PC-3 (cell line): Measurements from ENCODE around the gene EGFL7. TPM values are rescaled to one million over a fixed set of nuclear protein-coding genes. Genes with fewer than 3 reads are reported as not detected.

ENCODE experiments used
- ATAC-seq: fragments of 200-7000 bp; cut with Tn5 transposase; 2 replicates; pipeline ENCODE4 v1.9.1; 2020; ENCODE audit warnings: mild to moderate bottlenecking, moderate library complexity
- BruUV-seq: library from RNA; stranded (reverse); fragments of 400-500 nt; replicated peaks from 2 replicates; lab custom pipeline; 2021; lab: Mats Ljungman, UMichigan
- CTCF ChIA-PET: fragments of 300-600 bp; sonication (Branson Sonifier 250); formaldehyde crosslinking; loops from one replicate; lab custom pipeline; 2022; ENCODE audit warnings: antibody characterized with exemption; lab: Charles Lee
- POLR2A ChIA-PET: fragments of 300-600 bp; sonication (Branson Sonifier 250); formaldehyde crosslinking; loops from one replicate; lab custom pipeline; 2022; ENCODE audit warnings: antibody characterized with exemption; ENCODE audit not compliant: unreplicated experiment; lab: Charles Lee
- DNase-seq: peaks from one replicate; pipeline ENCODE4 v3.0.0-alpha.2; 2015
- H2AFZ ChIP-seq: fragments of 300-600 bp; sonication (generic); 2 replicates; pipeline ENCODE4 v1.6.0; 2016; ENCODE audit warnings: antibody characterized with exemption, low read length
- H3F3A ChIP-seq: fragments of 300-600 bp; sonication (generic); one replicate; pipeline ENCODE4 v1.6.0; 2017; ENCODE audit warnings: antibody characterized with exemption, low read length, control low read depth, mild to moderate bottlenecking; ENCODE audit not compliant: unreplicated experiment
- H3K27ac ChIP-seq: fragments of 300-600 bp; sonication (generic); 2 replicates; pipeline ENCODE4 v1.5.1; 2016; ENCODE audit warnings: mild to moderate bottlenecking, low read length
- H3K27me3 ChIP-seq: fragments of 300-600 bp; sonication (generic); 2 replicates; pipeline ENCODE4 v1.6.1; 2016; ENCODE audit warnings: low read length, mixed read lengths
- H3K36me3 ChIP-seq: fragments of 300-600 bp; sonication (generic); 2 replicates; pipeline ENCODE4 v1.6.1; 2016; ENCODE audit warnings: low read depth, mixed run types, low read length, mixed read lengths
- H3K4me1 ChIP-seq: fragments of 300-600 bp; sonication (generic); 2 replicates; pipeline ENCODE4 v1.5.1; 2016; ENCODE audit warnings: low read length; ENCODE audit not compliant: insufficient read depth
- H3K4me2 ChIP-seq: fragments of 300-600 bp; sonication (generic); 2 replicates; pipeline ENCODE4 v1.6.0; 2016; ENCODE audit warnings: low read length
- H3K4me3 ChIP-seq: fragments of 300-600 bp; sonication (generic); 2 replicates; pipeline ENCODE4 v1.5.1; 2016; ENCODE audit warnings: mild to moderate bottlenecking, low read length, mixed read lengths
- H3K79me2 ChIP-seq: fragments of 300-600 bp; sonication (generic); 2 replicates; pipeline ENCODE4 v1.6.1; 2017; ENCODE audit warnings: low read length, mixed read lengths
- H3K9ac ChIP-seq: fragments of 300-600 bp; sonication (generic); 2 replicates; pipeline ENCODE4 v1.6.0; 2016; ENCODE audit warnings: mild to moderate bottlenecking, low read length
- H3K9me2 ChIP-seq: fragments of 300-600 bp; sonication (generic); replicated peaks from 2 replicates; pipeline ENCODE4 v1.6.1; 2016; ENCODE audit warnings: mixed run types, low read length, mixed read lengths
- H3K9me3 ChIP-seq: fragments of 300-600 bp; sonication (generic); 2 replicates; pipeline ENCODE4 v1.6.1; 2016; ENCODE audit warnings: low read length, mixed read lengths
- H4K20me1 ChIP-seq: fragments of 300-600 bp; sonication (generic); 2 replicates; pipeline ENCODE4 v1.6.1; 2016; ENCODE audit warnings: low read length, mixed read lengths
- EZH2 ChIP-seq: fragments of 300-600 bp; sonication (generic); IDR thresholded peaks from one replicate; pipeline ENCODE4 v1.6.1; 2017; ENCODE audit warnings: antibody characterized with exemption, mild to moderate bottlenecking, low read length; ENCODE audit not compliant: unreplicated experiment
- EZH2phosphoT487 ChIP-seq: fragments of 300-600 bp; sonication (generic); IDR thresholded peaks from 2 replicates; pipeline ENCODE4 v1.6.1; 2018; ENCODE audit warnings: mild to moderate bottlenecking, antibody characterized with exemption, low read length, borderline replicate concordance
- intact Hi-C: fragments of 100-400 bp; cut with micrococcal nuclease; formaldehyde crosslinking; loops from 2 replicates; pipeline ENCODE4 v1.9.0; 2023
- total RNA-seq: library from RNA; depleted of rRNA; stranded (reverse); fragments of >200 nt; gene quantifications from 2 replicates; pipeline ENCODE4 v1.2.3, GENCODE V29; 2014
- TF ChIP-seq, protein P1 (sequence below): fragments of 300-600 bp; sonication (generic); conservative IDR thresholded peaks from 2 replicates; pipeline ENCODE4 v1.5.1; 2017; ENCODE audit warnings: antibody characterized with exemption, low read depth, mild to moderate bottlenecking, low read length

Gene EGFL7
- total RNA-seq, 1 experiment from 2014 or later, result 23.1 TPM

DNA sequence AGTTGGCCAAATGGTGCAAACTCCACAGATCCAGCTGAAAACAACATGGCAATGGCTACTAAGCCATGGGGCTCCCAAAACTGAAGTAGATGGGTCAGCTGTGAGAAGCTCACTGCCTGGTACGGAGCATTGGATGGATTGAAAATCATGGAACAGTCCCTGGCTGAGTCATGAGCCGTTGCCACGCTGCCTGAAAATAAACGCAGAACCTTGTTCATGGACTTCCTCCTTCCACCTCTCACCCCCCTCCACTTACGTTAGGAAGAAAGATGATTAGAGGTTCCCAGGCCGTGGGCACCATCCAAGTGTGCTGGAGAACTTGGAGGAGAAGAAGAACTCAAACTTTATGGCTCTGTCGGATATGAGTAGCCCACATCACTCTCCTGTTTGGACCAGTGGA lies 42.8 kb downstream of the EGFL7 start:
- no peak overlapping the region for H3K4me2 ChIP-seq
- H3K4me3 ChIP-seq, result no peak overlapping the region
- CTCF ChIA-PET, result no interaction called here
- no TSS peak for BruUV-seq
- no peaks in the 10 kb centered on the region for H3K9me3 ChIP-seq
- H3K36me3 ChIP-seq, result no peaks in the 10 kb centered on the region
- H4K20me1 ChIP-seq, result no peaks in the 10 kb centered on the region
- intact Hi-C loops, result no loop called here
- POLR2A ChIA-PET, result no interaction called here
- H3K9me2 ChIP-seq, result no peaks in the 10 kb centered on the region
- no peak overlapping the region for H3K9ac ChIP-seq
- no peaks in the 10 kb centered on the region for H3K27me3 ChIP-seq
- no peak overlapping the region for H2AFZ ChIP-seq
- ATAC-seq, result no peak
- TF ChIP-seq EZH2, result no peak
- TF ChIP-seq, protein P1, sequence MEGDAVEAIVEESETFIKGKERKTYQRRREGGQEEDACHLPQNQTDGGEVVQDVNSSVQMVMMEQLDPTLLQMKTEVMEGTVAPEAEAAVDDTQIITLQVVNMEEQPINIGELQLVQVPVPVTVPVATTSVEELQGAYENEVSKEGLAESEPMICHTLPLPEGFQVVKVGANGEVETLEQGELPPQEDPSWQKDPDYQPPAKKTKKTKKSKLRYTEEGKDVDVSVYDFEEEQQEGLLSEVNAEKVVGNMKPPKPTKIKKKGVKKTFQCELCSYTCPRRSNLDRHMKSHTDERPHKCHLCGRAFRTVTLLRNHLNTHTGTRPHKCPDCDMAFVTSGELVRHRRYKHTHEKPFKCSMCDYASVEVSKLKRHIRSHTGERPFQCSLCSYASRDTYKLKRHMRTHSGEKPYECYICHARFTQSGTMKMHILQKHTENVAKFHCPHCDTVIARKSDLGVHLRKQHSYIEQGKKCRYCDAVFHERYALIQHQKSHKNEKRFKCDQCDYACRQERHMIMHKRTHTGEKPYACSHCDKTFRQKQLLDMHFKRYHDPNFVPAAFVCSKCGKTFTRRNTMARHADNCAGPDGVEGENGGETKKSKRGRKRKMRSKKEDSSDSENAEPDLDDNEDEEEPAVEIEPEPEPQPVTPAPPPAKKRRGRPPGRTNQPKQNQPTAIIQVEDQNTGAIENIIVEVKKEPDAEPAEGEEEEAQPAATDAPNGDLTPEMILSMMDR, result no peak
- no peak for TF ChIP-seq EZH2phosphoT487
- no peak for DNase-seq
- H3F3A ChIP-seq, result no peaks in the 10 kb centered on the region
- no peak overlapping the region for H3K27ac ChIP-seq
- H3K79me2 ChIP-seq, result no peaks in the 10 kb centered on the region
- no peaks in the 10 kb centered on the region for H3K4me1 ChIP-seq

DNA sequence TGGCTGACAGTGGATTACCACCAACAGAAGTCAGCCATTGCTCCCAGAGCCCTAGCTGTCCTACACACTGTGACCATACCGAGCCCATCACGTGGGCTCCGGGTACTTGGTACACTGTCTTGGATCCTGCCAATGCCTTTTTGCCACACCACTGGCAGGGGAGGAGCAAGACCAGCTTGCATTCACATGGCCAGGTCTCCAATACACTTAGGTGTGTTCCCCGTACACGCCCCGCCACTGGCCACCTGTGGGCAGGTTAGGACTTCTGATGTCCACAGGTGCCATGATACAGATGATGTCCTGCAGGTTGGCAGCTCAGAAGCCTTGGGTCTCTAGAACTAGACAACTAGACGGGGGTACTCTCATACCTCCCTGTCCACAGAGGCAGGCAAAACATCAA lies 44.3 kb downstream of the EGFL7 start:
- H3K36me3 ChIP-seq, result no peaks in the 10 kb centered on the region
- H3K9ac ChIP-seq, result no peak overlapping the region
- ChIA-PET POLR2A (no interaction called here), CTCF (no interaction called here)
- no peaks in the 10 kb centered on the region for H3F3A ChIP-seq
- H3K4me3 ChIP-seq, result no peak overlapping the region
- no peaks in the 10 kb centered on the region for H3K9me3 ChIP-seq
- H3K27me3 ChIP-seq, result no peaks in the 10 kb centered on the region
- intact Hi-C loops, result no loop called here
- no peak overlapping the region for H3K27ac ChIP-seq
- ATAC-seq (no peak), DNase-seq (no peak)
- no peaks in the 10 kb centered on the region for H4K20me1 ChIP-seq
- no peak overlapping the region for H2AFZ ChIP-seq
- BruUV-seq, result no TSS peak
- H3K4me2 ChIP-seq, result no peak overlapping the region
- H3K9me2 ChIP-seq, result no peaks in the 10 kb centered on the region
- H3K79me2 ChIP-seq, result no peaks in the 10 kb centered on the region
- no peaks in the 10 kb centered on the region for H3K4me1 ChIP-seq
- TF ChIP-seq, protein P1, result no peak
- no peak for TF ChIP-seq EZH2
- no peak for TF ChIP-seq EZH2phosphoT487

DNA sequence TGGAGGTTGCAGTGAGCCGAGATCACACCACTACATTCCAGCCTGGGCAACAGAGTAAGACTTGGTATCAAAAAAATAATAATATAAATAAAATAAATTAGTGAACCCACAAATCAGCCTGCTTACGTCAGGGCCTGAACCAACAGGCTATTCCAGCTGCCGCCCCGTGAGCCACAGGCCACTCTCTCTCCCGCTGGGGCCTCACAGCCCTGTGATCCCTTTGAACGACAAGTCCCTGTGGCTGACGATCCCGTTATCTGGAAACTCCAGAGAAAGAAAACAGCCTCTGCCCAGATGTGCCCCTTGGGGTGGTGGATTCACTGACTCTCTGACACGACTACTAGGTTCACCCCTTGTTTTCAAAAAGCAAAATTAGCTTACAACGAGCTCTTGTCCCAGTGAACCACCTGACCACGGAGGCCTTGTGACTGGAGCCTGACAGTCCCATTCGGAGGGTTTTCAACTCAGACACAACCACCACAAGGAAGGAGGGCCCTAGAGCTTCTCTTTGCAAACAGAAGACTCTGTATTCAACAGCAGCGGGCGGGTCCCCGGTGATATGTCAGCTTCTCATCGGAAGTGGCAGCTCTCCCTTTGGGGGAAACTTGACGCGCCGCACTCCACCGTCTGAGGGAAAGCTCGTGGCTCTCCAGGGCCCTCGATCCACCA lies 45.3 kb downstream of the EGFL7 start:
- CTCF ChIA-PET, result no interaction called here
- H3K27ac ChIP-seq, result no peak overlapping the region

More for the DNA sequence above, 45.3 kb downstream of the EGFL7 start:
- DNase-seq (no peak), ATAC-seq (no peak)
- Histone ChIP-seq H3F3A (no peaks in the 10 kb centered on the region), H4K20me1 (no peaks in the 10 kb centered on the region), H3K9me2 (no peaks in the 10 kb centered on the region), H2AFZ (no peak overlapping the region), H3K9me3 (no peaks in the 10 kb centered on the region), H3K4me3 (no peak overlapping the region), H3K27me3 (no peaks in the 10 kb centered on the region), H3K9ac (no peak overlapping the region), H3K79me2 (no peaks in the 10 kb centered on the region), H3K36me3 (no peaks in the 10 kb centered on the region), H3K4me1 (no peaks in the 10 kb centered on the region), H3K4me2 (no peak overlapping the region)
- POLR2A ChIA-PET, result no interaction called here
- no TSS peak for BruUV-seq
- TF ChIP-seq EZH2phosphoT487, result no peak
- TF ChIP-seq EZH2, result no peak
- TF ChIP-seq, protein P1, result no peak
- intact Hi-C loops, result no loop called here
